Liver (tissue), 9 donors: ENCODE results near the gene RPS26. TPM values are rescaled to one million over a fixed set of nuclear protein-coding genes. Genes with fewer than 3 reads are reported as not detected.
A peak's percentile ranks its signal among the peaks of the same experiment; 100 is the strongest.

ENCODE experiments used
- DNase-seq: peaks from one replicate; pipeline ENCODE4 v3.0.0-alpha.2; 2017; ENCODE audit warnings: low spot score
- H3K27ac ChIP-seq, 2 donors: one replicate each; pipeline ENCODE4 v1.7.0; 2013; ENCODE audit warnings: inconsistent platforms in 2 of 2, low read length in 2 of 2, control low read depth in 1 of 2, low read depth in 1 of 2, mild to moderate bottlenecking in 1 of 2
- H3K27me3 ChIP-seq, 4 donors: one replicate each; pipeline versions ENCODE4 v1.6.1 to v1.7.0; 2013; ENCODE audit warnings: low read length in 3 of 4, inconsistent platforms in 1 of 4, mild to moderate bottlenecking in 1 of 4, moderate library complexity in 1 of 4; ENCODE audit not compliant: control insufficient read depth in 4 of 4, insufficient read depth in 4 of 4
- H3K36me3 ChIP-seq, 4 donors: one replicate each; pipeline versions ENCODE4 v1.6.1 to v1.7.0; 2013; ENCODE audit warnings: low read length in 3 of 4, mild to moderate bottlenecking in 3 of 4, low read depth in 1 of 4, moderate library complexity in 1 of 4; ENCODE audit not compliant: control insufficient read depth in 4 of 4, insufficient read depth in 3 of 4
- H3K4me1 ChIP-seq, 4 donors: one replicate each; pipeline versions ENCODE4 v1.6.1 to v1.7.0; 2013; ENCODE audit warnings: low read length in 3 of 4, mild to moderate bottlenecking in 3 of 4, moderate library complexity in 1 of 4; ENCODE audit not compliant: control insufficient read depth in 4 of 4, insufficient read depth in 4 of 4
- H3K4me3 ChIP-seq, 3 donors: one replicate each; pipeline versions ENCODE4 v1.6.1 to v1.7.0; 2013; ENCODE audit warnings: low read length in 3 of 3, control low read depth in 1 of 3, low read depth in 1 of 3, mild to moderate bottlenecking in 1 of 3
- H3K9ac ChIP-seq, 2 donors: one replicate each; pipeline ENCODE4 v1.7.0; 2013; ENCODE audit warnings: low read length in 2 of 2, mild to moderate bottlenecking in 2 of 2, moderate library complexity in 2 of 2, control low read depth in 1 of 2, low read depth in 1 of 2
- H3K9me3 ChIP-seq, 4 donors: one replicate each; pipeline versions ENCODE4 v1.6.1 to v1.7.0; 2013; ENCODE audit warnings: low read length in 3 of 4; ENCODE audit not compliant: control insufficient read depth in 4 of 4
- ATF3 ChIP-seq: IDR thresholded peaks from 2 replicates; pipeline ENCODE4 v1.6.1; 2016; ENCODE audit warnings: antibody characterized with exemption
- FOXA1 ChIP-seq: IDR thresholded peaks from 2 replicates; pipeline ENCODE4 v1.6.1; 2016; ENCODE audit warnings: antibody characterized with exemption
- FOXA2 ChIP-seq: IDR thresholded peaks from 2 replicates; pipeline ENCODE4 v1.6.1; 2016; ENCODE audit warnings: antibody characterized with exemption
- GABPA ChIP-seq, 2 donors: IDR thresholded peaks in 1 of 2; conservative IDR thresholded peaks in 1 of 2; 2 replicates each; pipeline ENCODE4 v1.6.1; 2016; ENCODE audit warnings: antibody characterized with exemption in 2 of 2, mild to moderate bottlenecking in 1 of 2, moderate library complexity in 1 of 2
- HNF4A ChIP-seq, 2 donors: conservative IDR thresholded peaks; 2 replicates each; pipeline ENCODE4 v1.6.1; 2016; ENCODE audit warnings: antibody characterized with exemption in 2 of 2, mild to moderate bottlenecking in 2 of 2
- HNF4G ChIP-seq: IDR thresholded peaks from 2 replicates; pipeline ENCODE4 v1.6.1; 2016; ENCODE audit warnings: antibody characterized with exemption
- JUND ChIP-seq, 2 donors: IDR thresholded peaks; 2 replicates each; pipeline ENCODE4 v1.6.1; 2016; ENCODE audit warnings: antibody characterized with exemption in 2 of 2
- NR2F2 ChIP-seq: IDR thresholded peaks from 2 replicates; pipeline ENCODE4 v1.6.1; 2016; ENCODE audit warnings: antibody characterized with exemption
- RAD21 ChIP-seq, 2 donors: IDR thresholded peaks; 2 replicates each; pipeline ENCODE4 v1.6.1; 2016; ENCODE audit warnings: antibody characterized with exemption in 2 of 2, mild to moderate bottlenecking in 2 of 2
- REST ChIP-seq: IDR thresholded peaks from 2 replicates; pipeline ENCODE4 v1.6.1; 2016; ENCODE audit warnings: antibody characterized with exemption, mild to moderate bottlenecking
- RXRA ChIP-seq, 2 donors: IDR thresholded peaks; 2 replicates each; pipeline ENCODE4 v1.6.1; 2017 to 2018; ENCODE audit warnings: antibody characterized with exemption in 2 of 2, mild to moderate bottlenecking in 1 of 2
- YY1 ChIP-seq: IDR thresholded peaks from 2 replicates; pipeline ENCODE4 v1.6.1; 2016; ENCODE audit warnings: antibody characterized with exemption, mild to moderate bottlenecking
- ZBTB33 ChIP-seq: IDR thresholded peaks from 2 replicates; pipeline ENCODE4 v1.6.1; 2016; ENCODE audit warnings: antibody characterized with exemption
- WGBS: extraction: QIAGEN DNeasy Blood & Tissue Kit; methylation state at CpG from one replicate; pipeline ENCODE4 v1.1.7; 2013; 5-methylcytosine and 5-hydroxymethylcytosine counted together
- polyA plus RNA-seq, 2 donors: library from polyadenylated mRNA; stranded (reverse) in 1 of 2; unstranded in 1 of 2; fragments of 200-250 nt in 1 of 2; fragments of >200 nt in 1 of 2; fragmentation: Nextera tagmentation in 1 of 2; extraction: Ambion mirVana in 1 of 2; gene quantifications; one replicate each; pipeline versions ENCODE4 v1.2.1 to v1.2.3, GENCODE V29; 2013 to 2015
- total RNA-seq, 2 donors: library from RNA; depleted of rRNA; stranded (reverse); fragments of >200 nt; gene quantifications; one replicate each; pipeline ENCODE4 v1.2.3, GENCODE V29; 2014
- donor health status: healthy.
- donor health status: healthy.
- donor health status: healthy.
- donor health status: healthy.
- donor health status: healthy.

Gene RPS26
- total and polyA plus RNA-seq, 4 donors: 62.2 to 402 (median 219) TPM

GRCh38 chr12:56028511-56029165 is 13.1 kb upstream of the RPS26 start:
- WGBS: 71% methylated on average over 5 of the region's 5 CpGs
- Histone ChIP-seq H3K27me3 (no peaks in the 10 kb centered on the region), H3K36me3 (peaks cover 0 to 8% (median 0%) of the 10 kb centered on the region in 4 donors), H3K4me3 (no peak overlapping the region), H3K9ac (no peak overlapping the region), H3K9me3 (no peaks in the 10 kb centered on the region), H3K27ac (peak overlapping the region in 1 of 2 donors; percentile 52), H3K4me1 (peaks cover 0 to 15% (median 12%) of the 10 kb centered on the region in 4 donors)
- no peak for DNase-seq
- TF ChIP-seq FOXA2 (no peak), RAD21 (IDR thresholded peaks at IDR 0.05) (no peak), REST (no peak)

DNA sequence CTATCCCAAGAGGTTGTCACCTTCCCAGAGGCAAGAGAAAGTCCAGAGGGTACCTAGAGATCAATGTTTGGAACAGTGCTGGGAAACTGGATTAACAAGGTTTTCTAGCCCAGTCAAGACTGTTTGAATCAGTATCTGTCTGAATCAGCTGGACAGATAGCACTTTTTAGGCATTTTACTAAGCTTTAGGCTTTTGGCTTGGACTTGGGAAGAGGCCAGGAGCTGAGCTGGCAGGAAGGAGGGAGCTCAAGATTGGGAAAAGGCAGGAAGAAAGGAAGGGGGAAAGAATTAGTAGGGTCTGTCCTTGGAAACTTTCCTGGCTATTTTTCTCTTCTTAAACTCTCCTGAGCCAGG is 12.6 kb upstream of the RPS26 start:
- Histone ChIP-seq H3K36me3 (peaks cover 0 to 8% (median 0%) of the 10 kb centered on the region in 4 donors), H3K9ac (peak overlapping the region in 1 of 2 donors; percentile 36), H3K27ac (peak overlapping the region in 1 of 2 donors; percentile 52), H3K4me1 (peaks cover 0 to 15% (median 12%) of the 10 kb centered on the region in 4 donors), H3K4me3 (no peak overlapping the region), H3K27me3 (no peaks in the 10 kb centered on the region), H3K9me3 (no peaks in the 10 kb centered on the region)
- no peak for DNase-seq
- TF ChIP-seq RXRA (IDR thresholded peaks at IDR 0.05): no peak
- TF ChIP-seq NR2F2: no peak
- no peak for TF ChIP-seq ATF3
- no peak for TF ChIP-seq HNF4G
- no peak for TF ChIP-seq FOXA2
- no peak for TF ChIP-seq JUND (IDR thresholded peaks at IDR 0.05)
- no peak for TF ChIP-seq YY1
- no peak for TF ChIP-seq HNF4A (conservative IDR thresholded peaks at IDR 0.05)
- no peak for TF ChIP-seq ZBTB33
- TF ChIP-seq GABPA (IDR thresholded peaks at IDR 0.05 in 1 of 2, conservative IDR thresholded peaks at IDR 0.05 in 1 of 2): no peak
- no peak for TF ChIP-seq FOXA1
